Neural crest cell (in vitro differentiated cells): ENCODE data around the gene PEAR1. TPM values are rescaled to one million over a fixed set of nuclear protein-coding genes. Genes with fewer than 3 reads are reported as not detected.

Experiments
- DNase-seq: peaks from one replicate; pipeline ENCODE4 v3.0.0; 2021; ENCODE audit warnings: low read depth, mixed read lengths, low spot score
- H3K27ac Mint-ChIP-seq: one replicate; pipeline ENCODE4 v1.8.0; 2021; ENCODE audit warnings: mild to moderate bottlenecking, mixed read lengths; ENCODE audit not compliant: unreplicated experiment
- H3K27me3 Mint-ChIP-seq: 2 replicates; pipeline ENCODE4 v1.8.0; 2021; ENCODE audit warnings: low read depth, mild to moderate bottlenecking, mixed read lengths
- H3K36me3 Mint-ChIP-seq: 2 replicates; pipeline ENCODE4 v1.8.0; 2021; ENCODE audit warnings: low read depth, mild to moderate bottlenecking, mixed read lengths
- H3K4me1 Mint-ChIP-seq: 2 replicates; pipeline ENCODE4 v1.8.0; 2021; ENCODE audit warnings: mixed read lengths
- H3K4me3 Mint-ChIP-seq: one replicate; pipeline ENCODE4 v1.8.0; 2021; ENCODE audit warnings: mild to moderate bottlenecking, mixed read lengths
- H3K9me3 Mint-ChIP-seq: 2 replicates; pipeline ENCODE4 v1.8.0; 2021; ENCODE audit warnings: mixed read lengths
- CTCF ChIP-seq: fragments of 200-600 bp; sonication (generic); conservative IDR thresholded peaks from 2 replicates; pipeline ENCODE4 v1.5.0; 2021; ENCODE audit warnings: antibody characterized with exemption, mild to moderate bottlenecking
- total RNA-seq: library from RNA; stranded (reverse); gene quantifications from 2 replicates; pipeline ENCODE4 v1.2.1, GENCODE V29; 2021

The PEAR1 gene
- total RNA-seq, 1 donor from 2014 or later = 6.8 TPM

- Mint-ChIP-seq H3K4me1 (no peaks in the 10 kb centered on the region), H3K27me3 (no peaks in the 10 kb centered on the region), H3K27ac (peak overlapping the region; percentile 57), H3K4me3 (no peak overlapping the region), H3K36me3 (peaks cover 20% of the 10 kb centered on the region), H3K9me3 (no peaks in the 10 kb centered on the region)
- no peak for DNase-seq
- no peak for TF ChIP-seq CTCF
These were observed 62.8 kb downstream of the PEAR1 start for GRCh38 chr1:156956333-156956732.

DNA sequence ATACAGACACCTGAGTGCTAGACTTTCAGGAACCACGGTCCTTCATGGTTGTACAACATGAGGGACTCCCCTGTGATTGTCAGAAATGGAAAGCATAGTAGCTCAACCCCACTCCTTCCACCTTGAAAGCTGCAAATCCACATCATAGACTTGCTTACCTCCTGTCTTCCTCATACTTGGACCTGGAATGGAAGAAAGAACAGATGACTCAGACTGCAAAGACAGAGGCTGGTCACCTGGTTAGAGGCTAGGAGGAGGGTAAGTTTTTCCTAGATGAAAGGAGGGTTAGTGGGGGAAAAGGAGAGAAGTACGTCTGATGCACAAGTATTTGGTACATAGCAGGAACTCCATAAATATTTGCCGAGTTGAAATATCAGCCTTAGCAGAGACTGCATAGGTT lies 64.1 kb downstream of the PEAR1 start:
- no peak overlapping the region for H3K27ac Mint-ChIP-seq
- H3K9me3 Mint-ChIP-seq = no peaks in the 10 kb centered on the region
- no peak overlapping the region for H3K4me3 Mint-ChIP-seq
- no peaks in the 10 kb centered on the region for H3K27me3 Mint-ChIP-seq
- no peaks in the 10 kb centered on the region for H3K4me1 Mint-ChIP-seq
- DNase-seq = no peak
- H3K36me3 Mint-ChIP-seq = peaks cover 24% of the 10 kb centered on the region
- no peak for TF ChIP-seq CTCF

DNA sequence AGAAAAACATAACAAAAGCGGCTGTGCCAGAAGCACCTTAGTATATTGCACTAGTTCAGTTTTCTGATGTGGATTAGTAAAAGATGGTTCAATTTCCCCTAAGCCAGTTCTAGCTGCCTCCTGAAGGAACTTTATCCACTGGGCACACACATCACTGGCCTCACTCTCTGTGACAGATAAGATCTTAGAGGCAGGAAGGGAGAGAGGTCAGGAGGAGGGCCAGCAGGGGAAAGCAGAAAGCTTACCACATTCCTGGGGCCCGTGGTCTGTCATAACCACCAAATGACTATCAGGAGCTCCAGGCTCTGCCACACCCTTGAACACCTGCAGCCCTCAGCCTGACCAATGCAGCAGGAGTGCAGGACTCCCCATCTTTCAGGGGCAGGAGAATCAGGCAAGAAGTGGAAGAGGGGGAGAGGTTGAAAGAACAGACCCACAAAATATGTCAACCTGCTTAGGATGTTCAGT lies 64.8 kb downstream of the PEAR1 start:
- DNase-seq = no peak
- H3K4me3 Mint-ChIP-seq = no peak overlapping the region
- no peaks in the 10 kb centered on the region for H3K9me3 Mint-ChIP-seq
- peaks cover 27% of the 10 kb centered on the region for H3K36me3 Mint-ChIP-seq
- peak overlapping the region; percentile 74 for H3K27ac Mint-ChIP-seq
- no peaks in the 10 kb centered on the region for H3K4me1 Mint-ChIP-seq
- H3K27me3 Mint-ChIP-seq = no peaks in the 10 kb centered on the region
- no peak for TF ChIP-seq CTCF

DNA sequence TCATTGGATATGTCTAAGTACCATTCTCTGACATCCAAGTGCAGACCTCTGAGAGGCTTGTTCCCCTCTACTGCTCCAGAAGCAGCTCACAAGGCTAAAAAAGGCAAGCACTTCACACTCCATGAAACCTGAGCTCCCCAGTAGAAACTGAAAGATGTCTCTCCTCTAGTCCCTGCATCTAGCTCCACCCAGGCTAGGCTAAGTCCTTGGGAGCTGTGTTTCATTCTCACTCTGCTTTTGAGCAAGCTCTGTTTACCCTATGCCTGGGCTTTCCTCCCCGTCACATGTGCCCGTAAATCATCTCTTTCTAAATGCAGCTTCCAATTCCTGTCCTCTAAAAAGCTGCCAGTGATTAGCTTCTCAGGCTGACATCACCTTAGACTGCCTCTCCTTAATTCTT lies 65.9 kb downstream of the PEAR1 start:
- H3K27ac Mint-ChIP-seq = no peak overlapping the region
- H3K27me3 Mint-ChIP-seq = no peaks in the 10 kb centered on the region
- TF ChIP-seq CTCF = no peak
- no peaks in the 10 kb centered on the region for H3K4me1 Mint-ChIP-seq
- no peaks in the 10 kb centered on the region for H3K9me3 Mint-ChIP-seq
- no peak overlapping the region for H3K4me3 Mint-ChIP-seq
- DNase-seq = no peak
- H3K36me3 Mint-ChIP-seq = peaks cover 26% of the 10 kb centered on the region

- H3K27ac Mint-ChIP-seq = no peak overlapping the region
- H3K4me3 Mint-ChIP-seq = no peak overlapping the region
- peaks cover 23% of the 10 kb centered on the region for H3K36me3 Mint-ChIP-seq
- DNase-seq = no peak
- TF ChIP-seq CTCF = no peak
- no peaks in the 10 kb centered on the region for H3K9me3 Mint-ChIP-seq
- H3K27me3 Mint-ChIP-seq = no peaks in the 10 kb centered on the region
- no peaks in the 10 kb centered on the region for H3K4me1 Mint-ChIP-seq
These were observed 66.4 kb downstream of the PEAR1 start for GRCh38 chr1:156959925-156960324.

GRCh38 chr1:156961709-156962108 lies 68.2 kb downstream of the PEAR1 start:
- no peaks in the 10 kb centered on the region for H3K27me3 Mint-ChIP-seq
- no peak for DNase-seq
- H3K36me3 Mint-ChIP-seq = peaks cover 23% of the 10 kb centered on the region

More at GRCh38 chr1:156961709-156962108, 68.2 kb downstream of the PEAR1 start:
- TF ChIP-seq CTCF = no peak
- no peaks in the 10 kb centered on the region for H3K9me3 Mint-ChIP-seq
- no peaks in the 10 kb centered on the region for H3K4me1 Mint-ChIP-seq
- peak overlapping the region; percentile 57 for H3K27ac Mint-ChIP-seq
- no peak overlapping the region for H3K4me3 Mint-ChIP-seq
